SU-DHL-6 (cell line): ENCODE data around the gene ANO2.

ENCODE experiments used
- CTCF ChIP-seq: fragments of 200-600 bp; sonication (generic); IDR thresholded peaks from one replicate; pipeline ENCODE4 v1.5.1; 2017; ENCODE audit warnings: antibody characterized with exemption, mild to moderate bottlenecking, low read length, moderate library complexity; ENCODE audit not compliant: insufficient read depth, poor library complexity, severe bottlenecking
- EZH2phosphoT487 ChIP-seq: fragments of 200-600 bp; sonication (generic), shearing (Covaris generic); conservative IDR thresholded peaks from 2 replicates; pipeline ENCODE4 v1.6.1; 2018; ENCODE audit warnings: mild to moderate bottlenecking, antibody characterized with exemption, low read length, moderate library complexity, mixed read lengths

- TF ChIP-seq CTCF (no peak), EZH2phosphoT487 (no peak)
These were observed 328.2 kb downstream of the ANO2 start for GRCh38 chr12:5616854-5617253.
